Inferior parietal cortex (tissue), 1 donor: Measurements from ENCODE around the gene FGFR3.
"Not testable (repeated sequence)": the region's sequence is repeated elsewhere in the genome, so short reads cannot be mapped to it uniquely, and the experiment has no call there.

Experiments
- DNase-seq: peaks from one replicate; pipeline ENCODE4 v3.0.0-alpha.2; 2016; ENCODE audit errors: extremely low spot score

FGFR3 gene

DNA sequence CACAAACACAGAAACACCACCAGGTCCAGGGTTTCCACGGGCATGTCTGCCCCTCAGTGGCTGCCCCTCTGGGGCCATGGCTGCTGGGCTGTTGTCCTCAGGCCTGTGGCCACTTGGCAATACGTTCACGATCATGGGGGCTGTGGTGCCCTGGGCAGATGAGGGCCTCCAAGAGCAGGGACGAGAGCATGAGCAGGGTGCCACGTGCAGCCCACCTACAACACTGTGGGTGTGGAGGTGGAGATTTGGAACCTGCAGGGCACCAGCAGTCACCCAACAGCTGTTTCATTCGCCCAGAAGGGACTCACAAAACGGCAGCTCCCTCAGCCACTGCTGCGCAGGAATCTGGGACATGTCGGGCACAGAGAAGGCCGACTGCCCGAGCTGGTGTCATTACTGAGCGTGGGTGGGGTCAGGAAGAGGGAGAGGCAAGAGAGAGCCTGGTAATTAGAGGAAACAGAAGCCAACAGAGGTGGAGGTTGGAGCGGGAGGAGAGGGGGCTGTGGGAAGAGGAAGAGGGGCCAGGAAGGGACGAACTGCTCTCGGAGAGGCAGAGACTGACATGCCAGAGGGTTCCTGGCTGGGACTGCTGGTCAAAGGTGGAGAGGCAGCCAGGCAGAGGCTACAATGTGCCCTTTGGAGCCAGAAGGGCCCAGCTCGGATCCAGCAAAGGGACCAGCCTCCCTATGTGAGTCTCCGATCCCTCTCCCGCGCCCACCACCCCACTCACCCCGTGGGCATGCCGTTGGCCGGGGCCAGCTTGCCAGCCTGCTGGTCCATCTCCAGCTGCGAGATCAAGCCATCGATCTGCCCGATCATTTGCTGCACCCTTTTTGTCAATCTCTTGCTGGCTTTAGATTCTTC, 23.1 kb downstream of the FGFR3 start:
- DNase-seq, result no peak

DNA sequence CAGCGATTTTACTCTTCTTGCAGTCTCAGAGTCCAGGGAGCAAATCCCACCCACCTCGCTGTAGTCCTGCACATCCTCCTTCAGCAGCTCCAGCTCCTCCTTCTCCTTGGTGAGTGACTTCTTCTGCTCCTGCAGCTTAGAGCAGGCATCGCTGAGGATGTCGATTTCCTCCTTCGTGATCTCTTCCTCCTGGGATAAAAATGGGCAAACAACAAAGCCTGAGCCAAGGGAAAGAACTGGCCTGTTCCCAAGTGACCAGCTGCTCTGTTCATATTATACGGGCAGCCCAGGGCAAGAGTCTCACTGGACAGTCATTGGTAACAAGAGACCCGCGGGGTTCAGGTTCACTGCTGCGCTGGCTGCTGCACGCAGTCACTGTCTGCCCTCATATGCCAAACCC, 26.2 kb downstream of the FGFR3 start:
- DNase-seq, result no peak

DNA sequence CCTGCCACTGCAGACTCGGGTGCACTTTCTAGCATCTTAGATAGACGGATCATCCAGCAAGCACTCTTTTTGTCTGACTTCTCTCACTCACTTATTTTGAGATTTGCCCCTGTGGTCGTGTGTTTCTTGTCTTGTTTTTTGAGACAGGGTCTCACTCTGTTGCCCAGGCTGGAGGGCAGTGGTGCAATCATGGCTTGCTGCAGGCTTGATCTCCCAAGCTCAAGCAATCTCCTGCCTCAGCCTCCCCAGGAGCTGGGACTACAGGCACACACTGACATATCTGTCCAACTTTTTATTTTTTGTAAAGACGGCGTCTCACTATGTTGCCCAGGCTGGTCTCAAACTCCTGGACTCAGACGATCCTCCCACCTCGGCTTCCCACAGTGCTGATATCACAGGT, 26.7 kb downstream of the FGFR3 start:
- no peak for DNase-seq

DNA sequence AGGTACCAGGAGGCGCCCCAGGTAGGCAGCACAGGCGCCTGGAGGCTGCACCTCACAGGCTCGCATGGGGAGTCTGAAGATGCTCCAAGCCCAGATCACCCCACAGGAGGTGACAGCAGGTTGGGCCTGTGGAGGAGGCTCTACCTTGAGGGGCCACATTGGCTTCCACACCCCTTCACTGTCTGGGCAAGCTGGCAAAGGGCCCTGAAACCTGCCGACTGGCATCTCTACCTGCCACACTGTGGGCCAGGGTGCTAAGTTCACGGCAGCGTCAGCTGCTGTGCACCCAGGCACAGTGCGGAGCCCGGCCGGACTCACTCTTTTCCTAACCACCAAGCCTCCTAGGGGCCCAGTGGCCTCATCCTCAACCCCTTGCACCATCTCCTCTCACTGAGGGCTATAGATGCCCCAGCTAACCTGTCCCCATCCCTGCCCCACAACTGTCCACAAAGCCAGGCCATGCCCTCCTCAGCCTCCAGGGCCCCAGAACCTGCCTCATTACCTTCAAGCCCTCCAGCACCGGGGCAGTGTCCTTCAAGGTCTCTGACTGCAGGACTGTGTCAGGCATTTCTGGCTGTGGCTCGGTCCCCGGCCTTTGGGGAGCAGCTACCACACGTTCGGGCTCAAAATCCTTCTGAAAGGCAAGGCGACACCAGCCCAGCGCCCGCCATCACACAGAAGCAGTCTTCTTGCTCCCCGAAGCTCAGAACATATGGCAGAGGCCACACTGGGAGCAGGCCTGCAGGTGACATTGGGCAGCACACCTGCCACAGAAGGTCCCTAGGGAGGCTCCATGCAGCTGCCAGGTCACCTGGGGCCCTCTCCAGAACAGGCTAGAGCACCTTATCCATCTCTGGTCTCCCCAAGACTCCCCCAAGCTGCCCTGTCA, 28.8 kb downstream of the FGFR3 start:
- DNase-seq, result no peak

DNA sequence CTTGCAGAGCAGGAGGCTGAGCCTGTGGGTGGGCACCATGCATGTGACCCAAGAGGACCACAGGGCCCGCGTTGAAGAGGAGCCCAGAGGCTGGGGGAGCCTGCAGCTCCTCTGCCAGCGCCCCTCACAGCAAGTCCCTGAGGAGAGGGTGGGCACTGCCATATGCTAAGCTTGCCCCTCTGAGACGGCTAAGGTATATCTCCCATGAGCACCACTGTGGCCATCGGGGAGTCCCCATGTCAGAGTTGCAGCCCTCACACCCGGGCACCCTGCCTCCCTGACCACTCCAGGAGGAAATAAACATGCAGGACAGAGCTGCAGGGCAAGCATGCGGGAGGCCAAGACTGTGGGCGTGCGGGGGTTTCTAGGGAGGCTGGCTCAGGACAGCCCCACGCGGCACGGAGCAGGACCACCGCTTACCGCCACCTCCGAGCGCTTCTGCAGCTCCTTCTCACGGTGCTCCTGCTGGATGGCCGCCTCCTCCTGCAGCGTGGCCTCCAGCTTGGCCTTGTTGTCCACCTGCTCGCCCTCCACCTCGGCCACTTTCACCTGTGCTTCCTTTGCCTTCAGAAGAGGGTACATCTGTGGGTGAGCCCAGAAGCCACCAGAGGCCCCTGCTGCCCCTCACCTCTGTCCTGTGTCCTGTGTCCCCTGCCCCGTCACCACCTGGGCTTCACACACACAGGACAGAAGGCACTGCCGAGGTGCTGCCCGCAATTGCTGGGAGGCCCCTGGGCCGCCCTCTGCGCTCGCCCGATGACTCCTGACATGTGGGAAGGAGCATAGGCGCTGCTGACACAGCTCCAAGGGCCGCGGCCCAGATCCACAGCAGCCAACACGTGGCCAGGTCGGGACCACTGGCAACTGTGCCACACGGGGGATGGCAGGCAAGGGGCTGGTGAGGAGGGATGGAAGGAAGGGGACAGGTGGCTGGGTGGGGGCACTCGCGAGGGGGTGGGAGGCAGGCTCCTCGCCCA, 29.8 kb downstream of the FGFR3 start:
- DNase-seq, result no peak

DNA sequence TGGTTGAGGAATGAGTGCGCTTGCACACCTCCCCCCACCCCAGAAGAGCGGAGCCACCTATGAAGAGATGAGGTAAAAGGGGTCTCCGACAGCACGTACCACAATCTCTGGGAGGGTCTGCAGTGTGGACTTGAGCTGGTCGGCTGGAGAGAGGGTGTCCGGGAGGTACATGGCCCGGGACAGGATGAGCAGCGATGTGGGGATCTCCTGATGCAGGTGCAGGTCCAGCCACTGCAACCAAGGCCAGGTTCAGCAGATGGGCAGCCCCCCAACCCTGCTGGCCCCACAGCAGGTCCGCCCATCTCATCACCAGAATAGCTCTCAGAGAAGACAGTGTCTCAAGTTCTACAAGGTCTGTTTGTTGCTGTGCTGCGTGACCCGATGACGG, 30.4 kb downstream of the FGFR3 start:
- no peak for DNase-seq

DNA sequence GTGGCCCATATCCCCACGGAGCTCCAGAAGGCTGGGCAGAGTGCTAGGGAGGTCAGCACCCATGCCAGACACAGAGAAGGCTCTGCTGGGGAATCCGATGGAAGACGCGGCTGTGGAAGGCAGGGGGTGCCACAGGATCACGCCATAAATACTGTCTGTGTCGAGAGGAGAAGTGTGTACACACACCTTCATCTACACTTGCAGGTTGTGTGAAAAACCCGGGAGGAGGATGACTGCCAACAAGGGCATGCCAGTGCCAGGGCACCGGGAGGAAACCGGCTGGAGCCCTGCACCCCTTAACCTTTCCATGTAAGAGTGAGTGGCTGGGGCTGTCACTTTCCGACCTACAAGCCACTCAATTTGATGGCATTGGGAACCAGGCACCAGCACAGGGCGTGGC, 31.7 kb downstream of the FGFR3 start:
- no peak for DNase-seq

DNA sequence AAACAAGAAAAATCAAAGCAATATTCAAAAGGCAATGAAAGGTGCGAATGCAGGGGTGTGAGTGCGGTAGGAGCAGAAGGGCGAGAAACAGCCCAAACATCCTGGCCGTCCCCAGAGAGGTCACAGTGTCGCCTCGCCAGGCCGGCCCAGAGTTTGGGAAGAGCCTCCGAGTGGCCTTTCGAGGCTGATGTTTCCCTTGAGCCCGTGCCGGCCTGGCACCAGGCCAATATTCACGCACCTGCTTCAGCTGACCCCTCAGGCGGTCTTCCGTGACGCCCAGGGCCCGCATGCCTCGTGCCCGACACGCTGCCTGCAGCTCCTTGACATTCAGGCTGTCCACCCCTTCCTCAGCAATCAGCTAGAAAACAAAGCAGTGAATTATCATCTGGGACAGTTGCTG, 32.2 kb downstream of the FGFR3 start:
- no peak for DNase-seq

DNA sequence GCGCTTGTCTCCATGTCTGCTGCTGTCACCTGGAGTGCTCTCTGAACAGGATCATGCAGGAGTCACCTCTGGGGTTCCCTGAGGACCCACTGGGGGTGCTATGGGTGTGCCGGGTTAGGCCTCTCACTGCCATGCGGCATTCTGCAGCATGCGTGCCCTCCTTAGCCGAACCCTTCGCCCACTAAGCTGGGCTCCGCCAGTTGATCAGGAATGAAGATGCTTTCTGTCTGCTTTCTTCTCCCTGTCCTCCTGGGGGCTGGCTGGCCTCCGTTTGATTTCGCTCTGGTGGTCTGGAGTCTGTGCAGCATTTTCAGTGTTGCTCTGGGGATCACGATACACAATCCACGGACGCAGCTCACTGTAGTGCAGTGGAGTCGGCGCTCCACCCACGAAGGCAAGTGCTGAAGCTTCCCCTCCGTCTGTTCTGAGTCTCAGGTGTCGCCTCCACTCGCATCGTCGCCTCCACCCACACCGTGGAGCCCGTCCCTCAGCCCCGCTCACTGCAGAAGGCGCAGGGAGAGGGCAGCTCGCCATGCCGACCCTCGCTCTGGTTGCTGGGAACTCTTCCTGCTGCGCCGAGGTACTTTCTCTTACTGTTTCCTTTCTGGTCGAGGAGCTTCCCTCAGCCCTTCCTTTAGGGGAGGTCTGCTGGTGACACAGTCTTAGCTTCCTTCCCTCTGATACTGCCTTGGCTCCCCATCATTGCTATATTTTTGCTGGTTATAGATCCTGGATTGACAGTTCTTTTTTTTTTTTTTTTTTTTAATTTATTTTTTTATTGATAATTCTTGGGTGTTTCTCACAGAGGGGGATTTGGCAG, 33.6 kb downstream of the FGFR3 start:
- no peak for DNase-seq

DNA sequence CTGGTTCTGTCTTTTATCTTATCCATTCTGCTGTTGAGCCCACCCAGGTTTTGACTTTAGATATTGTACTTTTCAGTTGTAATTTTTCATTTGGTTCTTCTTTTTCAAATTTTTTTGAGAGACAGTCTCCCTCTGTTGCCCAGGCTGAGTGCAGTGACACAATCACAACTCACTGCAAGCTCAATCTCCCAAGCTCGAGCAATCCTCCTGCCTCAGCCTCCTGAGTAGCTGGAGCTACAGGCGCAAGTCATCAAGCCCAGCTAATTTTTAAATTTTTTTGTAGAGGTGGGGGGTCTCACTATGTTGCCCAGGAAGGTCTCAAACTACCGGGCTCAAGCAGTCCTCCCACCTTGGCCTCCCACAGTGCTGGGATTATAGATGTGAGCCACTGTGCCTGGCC, 37.1 kb downstream of the FGFR3 start:
- DNase-seq, result no peak

DNA sequence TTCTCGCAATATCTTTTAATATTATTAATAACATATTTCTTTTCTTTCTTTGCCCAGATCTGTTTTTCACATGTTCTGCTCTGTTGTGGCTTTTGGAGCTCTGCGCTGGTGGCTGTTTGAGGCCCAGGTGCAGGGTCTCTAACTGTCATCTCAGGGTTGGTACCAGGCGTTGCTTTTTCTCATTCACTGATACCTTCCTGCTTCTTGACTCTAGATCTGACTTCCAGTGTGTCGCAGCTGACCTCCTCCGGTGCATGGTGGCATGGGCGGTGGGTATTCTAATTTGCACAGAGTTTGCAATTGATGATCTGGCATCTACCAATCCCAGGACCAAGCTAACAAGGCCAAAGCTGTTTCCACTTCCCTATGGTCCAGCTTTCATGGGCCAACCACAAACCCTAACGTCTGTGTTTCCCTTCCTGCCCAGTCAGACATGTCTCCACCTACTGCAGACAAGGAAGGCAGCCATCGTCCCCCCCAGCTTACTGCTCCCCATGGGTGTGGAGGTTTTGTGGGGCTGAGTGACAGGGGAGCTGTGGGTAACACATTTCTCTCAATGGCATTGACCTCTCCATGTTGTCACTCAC, 37.6 kb downstream of the FGFR3 start:
- no peak for DNase-seq

DNA sequence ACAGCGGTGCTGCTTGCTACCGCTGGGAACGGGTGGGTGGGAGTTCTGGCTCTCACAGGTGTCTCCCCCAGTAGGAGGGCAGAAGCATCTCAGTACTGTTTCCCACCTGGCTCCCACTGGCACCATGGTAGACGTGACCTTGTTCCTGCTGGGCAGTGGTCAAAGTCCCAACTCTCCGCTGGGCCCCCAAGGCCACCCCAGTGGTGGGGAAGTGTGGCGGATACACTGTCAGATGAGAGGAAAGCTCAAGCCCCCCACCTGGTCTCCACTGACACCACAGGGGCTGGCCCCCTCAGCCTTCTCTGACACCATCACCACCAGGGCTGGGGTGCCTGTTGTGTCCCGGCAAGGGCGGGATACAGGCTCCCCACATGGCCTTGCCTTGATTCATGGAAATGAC, 38.2 kb downstream of the FGFR3 start:
- DNase-seq, result no peak

DNA sequence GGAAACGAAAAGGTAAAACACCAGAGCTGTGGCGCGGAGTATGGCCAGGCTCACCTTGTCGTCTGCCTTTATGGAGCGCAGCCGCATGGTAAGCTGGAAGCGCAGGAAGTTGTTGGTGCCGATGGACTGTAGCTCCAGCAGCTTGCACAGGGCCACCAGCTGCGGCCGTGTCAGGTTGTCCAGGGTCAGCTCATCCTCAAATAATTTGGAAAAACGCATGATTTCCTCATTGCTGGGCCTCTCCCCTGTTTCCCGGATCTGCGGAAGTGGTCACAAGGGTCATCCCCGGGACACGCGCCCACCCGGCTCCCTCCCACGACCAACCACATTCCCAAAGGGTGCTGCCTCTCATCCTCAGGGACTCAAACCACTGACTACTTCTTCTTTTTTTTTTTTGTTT, 39.6 kb downstream of the FGFR3 start:
- DNase-seq, result no peak

DNA sequence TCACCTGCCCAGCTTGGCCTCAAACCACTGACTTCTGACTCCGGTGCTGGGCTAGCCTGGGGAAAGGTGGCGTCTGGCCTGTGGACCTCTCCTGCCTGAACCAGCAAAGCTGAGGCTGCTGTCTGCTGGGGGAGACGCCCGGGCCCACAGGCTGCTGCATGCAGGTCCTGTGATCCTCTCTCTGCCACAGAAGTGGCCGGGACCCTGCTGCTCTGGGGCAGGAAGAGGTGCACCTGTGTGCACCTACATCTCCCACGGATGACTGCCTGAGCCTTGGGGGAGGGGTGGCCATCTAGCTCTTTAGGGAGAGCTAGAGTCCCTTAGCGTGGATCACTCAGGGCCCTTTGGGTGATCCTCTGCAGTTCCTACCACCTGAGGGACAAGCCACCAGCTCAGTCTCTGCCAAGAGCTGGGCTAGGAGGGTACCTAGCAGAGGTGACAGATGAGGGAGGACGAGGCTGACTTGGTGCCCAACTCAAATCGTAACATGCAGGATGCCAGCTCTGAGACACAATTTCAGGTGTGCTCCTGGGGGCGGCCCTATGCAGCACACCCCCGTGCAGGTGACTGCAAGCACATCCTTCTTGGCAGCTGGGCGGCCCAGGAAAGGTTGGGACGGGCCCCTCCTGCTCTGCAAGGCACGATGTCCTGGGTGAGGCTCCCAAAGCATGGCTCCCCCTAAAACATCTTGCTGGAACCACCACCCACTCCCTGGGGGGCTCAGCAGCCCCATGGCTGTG, 40.4 kb downstream of the FGFR3 start:
- no peak for DNase-seq

DNA sequence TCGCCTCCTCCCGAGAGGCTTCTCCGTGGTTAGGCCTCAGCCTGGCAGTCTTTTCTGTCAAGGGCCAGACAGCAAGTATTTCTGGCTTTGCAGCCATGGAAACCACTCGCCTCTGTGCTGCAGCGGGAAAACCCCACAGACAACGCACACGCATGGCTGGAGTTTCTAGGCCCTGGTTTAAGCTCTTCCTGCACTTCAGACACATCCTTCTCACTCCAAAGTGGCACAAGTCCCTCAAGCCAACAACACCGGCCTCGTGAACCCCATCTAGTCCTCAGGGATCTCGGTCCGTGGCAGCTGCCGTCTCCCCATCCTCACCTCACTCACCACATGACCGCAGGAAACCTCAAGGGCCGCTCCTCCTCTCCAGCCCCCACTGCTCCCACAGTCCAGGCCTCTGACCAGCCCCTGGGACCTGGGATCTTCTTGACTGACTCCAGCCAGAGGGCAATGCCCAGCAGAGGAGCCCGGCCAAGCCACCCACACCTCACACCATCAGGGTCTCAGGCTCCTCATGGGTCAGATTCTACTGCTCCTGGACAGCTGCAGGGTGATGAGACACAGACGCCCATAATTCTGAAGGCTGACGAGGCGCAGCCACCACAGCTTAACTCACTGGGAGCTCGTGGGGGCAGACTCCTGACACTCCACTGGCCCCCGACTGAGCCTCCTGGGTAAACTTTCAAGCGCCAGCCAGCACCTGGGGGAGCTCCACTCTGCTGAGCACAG, 41.1 kb downstream of the FGFR3 start:
- no peak for DNase-seq

DNA sequence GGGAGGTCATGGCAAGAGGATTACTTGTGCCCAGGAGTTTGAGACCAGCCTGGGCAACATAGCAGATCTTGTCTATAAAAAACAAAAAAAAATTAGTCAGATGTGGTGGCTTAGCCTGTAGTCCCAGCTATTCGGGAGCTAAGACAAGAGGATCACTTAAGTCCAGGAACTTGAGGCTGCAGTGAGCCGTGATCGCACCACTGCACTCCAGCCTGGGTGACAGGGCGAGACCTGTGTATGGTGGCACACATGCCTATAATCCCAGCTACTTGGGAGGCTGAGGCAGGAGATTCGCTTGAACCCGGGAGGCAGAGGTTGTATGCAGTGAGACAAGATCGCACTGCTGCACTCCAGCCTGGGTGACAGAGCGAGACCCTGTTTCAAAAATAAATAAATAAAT, 42.7 kb downstream of the FGFR3 start:
- DNase-seq, result not testable (repeated sequence)

DNA sequence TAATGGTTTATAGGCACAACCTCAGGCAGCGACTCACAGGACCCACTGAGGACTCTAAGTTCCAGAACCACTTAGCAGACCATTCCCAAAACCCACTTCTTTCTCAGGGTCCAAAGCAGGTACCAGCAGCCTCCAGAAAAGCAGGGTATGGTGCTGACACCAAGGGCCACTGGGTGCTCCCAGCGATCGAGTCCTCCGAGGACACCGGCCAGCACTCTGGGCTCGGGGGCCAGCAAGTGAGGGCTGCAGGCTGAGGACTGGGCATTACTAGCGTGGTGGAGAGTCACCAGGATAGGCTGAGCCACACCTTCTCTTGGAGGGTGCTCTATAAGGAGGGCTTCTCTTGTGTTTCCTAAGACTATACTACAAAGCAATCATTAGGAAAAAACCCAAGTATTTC, 43.6 kb downstream of the FGFR3 start:
- no peak for DNase-seq

DNA sequence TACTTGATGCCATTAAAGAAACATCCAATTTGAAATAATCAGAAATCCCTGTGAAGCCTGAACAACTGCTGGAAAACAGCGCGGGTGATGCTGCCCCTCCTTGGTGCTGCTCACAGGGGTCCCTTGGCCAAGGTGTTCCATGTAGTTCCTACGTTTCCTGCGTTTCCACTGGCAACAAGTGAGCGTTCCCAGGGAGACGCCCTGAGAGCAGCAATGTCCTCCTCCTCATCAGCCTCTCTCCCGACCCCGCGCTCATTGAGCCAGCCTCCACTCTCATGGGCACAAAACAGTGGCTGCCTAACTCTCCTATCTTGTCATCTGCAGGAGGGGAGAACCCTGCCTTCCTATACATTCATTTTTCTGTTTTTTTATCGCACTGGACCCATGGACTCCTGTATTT, 44.0 kb downstream of the FGFR3 start:
- DNase-seq, result no peak

DNA sequence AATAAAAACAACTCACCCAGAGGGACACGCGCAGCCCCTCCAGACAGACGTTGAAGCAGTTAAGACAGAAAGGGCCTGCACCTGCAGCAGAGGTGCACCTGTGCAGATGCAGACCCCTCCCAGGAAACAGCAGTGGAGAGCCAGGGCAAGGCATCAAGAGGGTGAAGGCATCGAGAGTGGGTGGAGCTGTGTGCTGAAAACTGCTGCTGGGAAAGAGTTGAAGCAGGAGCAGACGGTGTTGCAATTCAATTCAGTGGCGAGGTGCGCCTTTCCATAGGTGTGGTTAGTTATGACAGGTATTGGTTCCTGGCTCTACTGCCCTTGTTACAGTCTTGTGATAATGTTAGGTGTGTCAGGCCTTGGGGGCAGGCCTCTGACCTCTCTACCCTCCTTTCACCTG, 46.2 kb downstream of the FGFR3 start:
- no peak for DNase-seq
